Esophagus muscularis mucosa (tissue), 4 donors: ENCODE results near the gene FRAS1.

Source experiments
- CTCF ChIP-seq, 3 experiments: fragments of 200-600 bp in 2 of 3; fragments of 450-650 bp in 1 of 3; sonication (generic) in 2 of 3; IDR thresholded peaks; one replicate each; pipeline ENCODE4 v1.5.1; 2017 to 2019; ENCODE audit warnings: antibody characterized with exemption in 3 of 3, mild to moderate bottlenecking in 2 of 3, moderate library complexity in 1 of 3
- EP300 ChIP-seq: sonication (generic); formaldehyde crosslinking; IDR thresholded peaks from one replicate; pipeline ENCODE4 v1.6.1; 2017; ENCODE audit warnings: antibody characterized with exemption
- POLR2A ChIP-seq: fragments of 450-650 bp; IDR thresholded peaks from one replicate; pipeline ENCODE4 v1.6.1; 2017; ENCODE audit warnings: antibody characterized with exemption, moderate library complexity, mild to moderate bottlenecking, low read depth
- POLR2AphosphoS5 ChIP-seq, 2 donors: sonication (generic); formaldehyde crosslinking; IDR thresholded peaks; one replicate each; pipeline ENCODE4 v1.6.1; 2017; ENCODE audit warnings: antibody characterized with exemption in 2 of 2

- TF ChIP-seq POLR2A (no peak), CTCF (IDR thresholded peaks at IDR 0.05) (no peak), EP300 (no peak), POLR2AphosphoS5 (IDR thresholded peaks at IDR 0.05) (no peak)
Observed at GRCh38 chr4:78496021-78496643, 439.0 kb downstream of the FRAS1 start.
